SU-DHL-6 (cell line): Measurements from ENCODE around the gene PRDM5.

Source experiments
- CTCF ChIP-seq: fragments of 200-600 bp; sonication (generic); IDR thresholded peaks from one replicate; pipeline ENCODE4 v1.5.1; 2017; ENCODE audit warnings: antibody characterized with exemption, mild to moderate bottlenecking, low read length, moderate library complexity; ENCODE audit not compliant: insufficient read depth, poor library complexity, severe bottlenecking
- EZH2phosphoT487 ChIP-seq: fragments of 200-600 bp; sonication (generic), shearing (Covaris generic); conservative IDR thresholded peaks from 2 replicates; pipeline ENCODE4 v1.6.1; 2018; ENCODE audit warnings: mild to moderate bottlenecking, antibody characterized with exemption, low read length, moderate library complexity, mixed read lengths

DNA sequence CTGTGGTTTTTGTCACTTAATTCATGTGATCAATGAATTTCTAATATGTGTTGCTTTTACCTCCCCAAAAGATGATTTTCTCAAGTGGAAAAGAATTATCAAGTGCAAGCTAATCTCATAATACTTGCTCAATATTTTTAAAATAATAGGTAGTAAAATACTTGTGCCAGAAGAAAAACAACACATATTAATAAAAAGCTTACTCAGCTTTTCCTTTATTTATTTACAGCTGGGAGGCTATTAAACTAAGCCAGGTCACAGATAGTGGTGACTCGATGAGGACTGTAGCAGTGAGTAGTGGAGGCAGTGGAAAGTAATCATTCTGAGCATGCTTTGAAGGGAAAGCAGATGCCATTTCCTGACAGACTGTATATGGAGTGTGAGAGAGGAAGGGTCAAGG lies 96.1 kb downstream of the PRDM5 start:
- TF ChIP-seq EZH2phosphoT487 (no peak), CTCF (no peak)
